Activated CD8-positive, alpha-beta memory T cell treated with anti-CD3 and anti-CD28 coated beads for 36 hours (primary cell): ENCODE data around the gene GBA2. TPM values are rescaled to one million over a fixed set of nuclear protein-coding genes. Genes with fewer than 3 reads are reported as not detected.

ENCODE experiments used
- CTCF ChIA-PET: fragments of 350-600 bp; sonication (Branson Sonifier 250); formaldehyde crosslinking; loops from one replicate; lab custom pipeline; 2021; ENCODE audit warnings: antibody characterized with exemption; lab: Charles Lee
- POLR2A ChIA-PET: fragments of 350-600 bp; sonication (Branson Sonifier 250); formaldehyde crosslinking; loops from one replicate; lab custom pipeline; 2021; ENCODE audit warnings: antibody characterized with exemption; lab: Charles Lee
- total RNA-seq, 2 experiments: library from RNA; stranded (reverse); gene quantifications; one replicate each; pipeline ENCODE4 v1.2.3, GENCODE V29; 2021

The GBA2 gene
- total RNA-seq, 2 experiments from 2014 or later = 38.7 to 40.1 TPM

- ChIA-PET CTCF (interaction anchor here (0.9 to 3.2 kb wide), 21 partner anchors 10 to 94 kb away, joined by 3 to 21 read pairs (median 7); partner anchors contain the start of genes CCDC107, CREB3, GBA2 and RGP1), POLR2A (interaction anchor here (0.7 to 1.0 kb wide), 4 partner anchors 17 to 123 kb away, joined by 3 to 10 read pairs (median 6); no protein-coding TSS in a partner anchor)
Measured at GRCh38 chr9:35695943-35696401, 53.1 kb downstream of the GBA2 start.

- ChIA-PET POLR2A (interaction anchor here (2.0 kb wide), 1 partner anchor 16 kb away, joined by 5 read pairs; no protein-coding TSS in a partner anchor), CTCF (interaction anchor here (1.4 to 1.9 kb wide), 2 partner anchors 33 to 45 kb away, joined by 4 to 9 read pairs; partner anchors contain the start of genes CCDC107 and RMRP)
Measured at GRCh38 chr9:35691757-35692301, 57.2 kb downstream of the GBA2 start.

DNA sequence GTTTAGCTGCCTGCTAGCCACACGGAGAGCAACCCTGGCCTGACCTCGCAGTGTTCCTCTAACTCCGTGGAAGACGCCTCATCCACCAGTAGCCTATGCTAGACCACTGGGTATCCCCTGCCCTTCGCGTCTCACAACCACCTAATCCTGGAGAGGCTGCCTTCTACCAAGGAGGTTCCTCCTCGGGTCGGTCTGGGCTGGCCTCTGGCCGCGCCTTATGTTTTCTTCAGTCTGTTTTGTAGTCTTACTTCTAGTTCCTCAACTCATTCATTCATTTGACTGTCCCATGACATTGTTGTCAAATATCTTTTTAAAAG lies 57.7 kb downstream of the GBA2 start:
- POLR2A ChIA-PET = interaction anchor here (0.5 to 2.0 kb wide), 2 partner anchors 16 to 19 kb away, joined by 5 to 6 read pairs; no protein-coding TSS in a partner anchor
- CTCF ChIA-PET = interaction anchor here (1.2 to 1.9 kb wide), 3 partner anchors 33 to 47 kb away, joined by 4 to 9 read pairs (median 5); partner anchors contain the start of genes CCDC107 and RMRP

DNA sequence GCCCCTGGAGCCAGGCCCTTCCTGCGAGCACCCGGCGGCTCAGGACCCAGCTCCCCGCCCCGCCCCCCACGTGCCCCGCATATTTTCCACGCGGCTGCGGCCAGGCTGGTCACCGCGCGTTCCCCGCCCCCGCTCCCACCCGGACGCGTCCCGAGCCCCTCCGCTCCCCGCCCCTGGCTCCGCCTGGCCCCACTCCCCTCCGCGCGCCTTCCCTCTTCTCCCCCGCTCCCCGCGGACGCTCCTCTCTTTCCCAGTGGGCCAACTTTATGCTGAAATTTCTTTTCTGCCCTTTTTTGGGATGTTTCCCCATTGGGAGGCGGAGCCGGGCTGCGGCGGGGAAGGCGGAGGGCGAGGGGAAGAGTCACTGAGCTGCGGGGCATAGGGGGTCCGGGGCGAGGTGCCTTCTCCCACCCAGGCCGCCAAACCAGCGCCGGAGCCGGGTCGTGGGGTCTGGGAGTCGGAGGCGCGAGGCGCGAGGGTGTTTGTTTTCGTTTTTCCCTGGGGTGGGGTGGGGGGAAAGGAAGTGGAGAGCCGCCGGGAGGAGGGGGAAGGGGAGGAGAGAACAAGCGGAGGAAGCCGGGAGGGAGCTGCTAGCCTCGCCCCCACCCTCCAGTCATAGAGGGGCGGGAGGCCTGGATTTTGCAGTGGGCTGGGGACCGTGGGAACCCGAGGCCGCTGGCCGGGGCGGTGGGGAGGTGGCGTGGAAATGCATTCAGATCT lies 58.3 kb downstream of the GBA2 start:
- POLR2A ChIA-PET = interaction anchor here (0.5 to 2.0 kb wide), 2 partner anchors 15 to 19 kb away, joined by 5 to 6 read pairs; no protein-coding TSS in a partner anchor
- CTCF ChIA-PET = interaction anchor here (1.2 to 1.9 kb wide), 3 partner anchors 32 to 46 kb away, joined by 3 to 9 read pairs (median 5); partner anchors contain the start of genes CCDC107 and RMRP

DNA sequence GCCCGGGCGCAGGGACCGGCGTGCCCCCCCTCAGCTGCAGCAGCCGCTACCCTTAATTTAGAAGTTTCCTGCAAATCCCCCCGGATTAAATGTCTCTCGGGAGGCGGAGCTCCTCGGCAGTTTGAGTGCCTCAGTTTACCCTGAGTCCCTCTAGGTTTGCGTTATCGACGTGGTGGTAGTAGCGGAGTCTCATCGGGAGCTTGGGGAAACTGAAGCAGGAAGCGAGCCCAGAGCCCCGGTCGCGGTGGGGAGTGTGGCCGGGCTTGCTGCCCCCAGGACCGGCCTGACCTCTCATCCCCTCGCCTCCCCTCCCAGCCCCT lies 58.8 kb downstream of the GBA2 start:
- POLR2A ChIA-PET = interaction anchor here (0.6 to 2.0 kb wide), 2 partner anchors 15 to 188 kb away, joined by 5 to 9 read pairs; no protein-coding TSS in a partner anchor

GRCh38 chr9:35689542-35690293 lies 59.3 kb downstream of the GBA2 start, which contains the start of gene TPM2:
Gene TPM2, minus strand, starts transcription at chr9:35689925. Its CDS starts 108 bp downstream, at chr9:35689817.
- POLR2A ChIA-PET = interaction anchor here (0.6 to 1.3 kb wide), 2 partner anchors 43 to 189 kb away, joined by 5 to 9 read pairs; partner anchors contain the start of genes CREB3 and TLN1
- CTCF ChIA-PET = interaction anchor here (1.0 to 1.2 kb wide), 4 partner anchors 18 to 79 kb away, joined by 3 read pairs; partner anchors contain the start of gene ARHGEF39

More for the DNA sequence above, 58.8 kb downstream of the GBA2 start:
- CTCF ChIA-PET = interaction anchor here (1.2 to 1.9 kb wide), 4 partner anchors 32 to 79 kb away, joined by 3 to 9 read pairs (median 4); partner anchors contain the start of genes CCDC107 and RMRP

GRCh38 chr9:35688558-35689541 lies 60.2 kb downstream of the GBA2 start:
- ChIA-PET CTCF (interaction anchor here (1.0 to 1.6 kb wide), 6 partner anchors 19 to 78 kb away, joined by 3 to 7 read pairs (median 4); partner anchors contain the start of genes ARHGEF39 and SIT1), POLR2A (interaction anchor here (0.6 to 1.3 kb wide), 4 partner anchors 38 to 72 kb away, joined by 3 to 5 read pairs (median 3); partner anchors contain the start of genes CREB3, SIT1 and TLN1)

DNA sequence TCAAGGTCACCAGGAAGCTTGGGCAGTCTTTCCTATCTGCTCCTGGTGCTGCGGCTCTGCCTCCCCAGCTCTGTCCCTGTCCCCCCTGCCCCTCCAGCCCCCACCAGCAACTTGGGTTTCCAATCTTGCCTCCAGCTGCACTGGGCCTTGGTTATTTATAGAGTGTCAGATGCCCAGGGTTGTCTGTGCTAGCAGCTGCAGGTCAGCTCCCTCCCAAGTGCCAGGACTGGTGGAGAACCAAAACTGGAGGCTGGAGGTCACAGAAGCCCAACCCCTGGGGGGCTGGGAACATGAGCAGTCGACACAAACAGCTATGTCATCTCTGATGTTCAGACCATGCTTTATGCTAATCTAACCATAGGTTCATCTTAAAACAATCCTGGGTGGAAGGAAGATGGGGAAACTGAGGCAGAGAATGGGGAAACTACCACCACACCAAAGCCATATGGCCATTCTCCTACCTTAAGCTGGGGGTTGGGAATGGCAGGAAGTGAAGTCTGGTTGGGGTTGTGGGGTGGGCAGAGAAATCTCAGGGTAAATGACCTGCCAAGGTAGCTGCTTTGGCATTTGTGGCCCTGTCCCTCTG lies 61.0 kb downstream of the GBA2 start:
- POLR2A ChIA-PET = interaction anchor here (0.6 to 1.3 kb wide), 3 partner anchors 37 to 44 kb away, joined by 3 to 5 read pairs (median 3); partner anchors contain the start of genes CREB3, SIT1 and TLN1
- CTCF ChIA-PET = interaction anchor here (1.2 to 1.6 kb wide), 4 partner anchors 24 to 41 kb away, joined by 3 to 7 read pairs (median 4); partner anchors contain the start of genes ARHGEF39 and SIT1

DNA sequence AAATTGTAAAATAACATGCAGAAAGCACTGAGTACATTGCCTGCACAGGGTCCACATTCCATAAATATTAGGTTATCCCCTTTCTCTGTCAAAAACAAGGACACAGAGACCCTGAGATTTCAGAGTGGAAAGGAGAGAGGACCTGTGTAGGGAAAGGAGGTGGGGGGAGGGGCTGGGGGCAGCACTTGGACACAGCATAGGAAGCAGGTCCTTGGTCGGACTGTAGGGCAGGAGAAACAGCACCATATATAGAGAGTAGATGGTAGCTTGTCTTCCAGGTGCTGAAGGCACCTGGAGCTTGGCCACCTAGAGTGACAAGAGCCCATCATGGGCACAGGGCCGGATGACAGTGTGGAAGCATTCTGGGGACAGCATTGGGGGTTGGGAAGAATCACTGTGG lies 61.7 kb downstream of the GBA2 start:
- POLR2A ChIA-PET = no interaction called here
- CTCF ChIA-PET = interaction anchor here (1.4 to 2.2 kb wide), 3 partner anchors 9 to 41 kb away, joined by 4 to 7 read pairs (median 7); no protein-coding TSS in a partner anchor

Other genes starting within 250 kb of the GBA2 start
- gene TESK1, start 144.0 kb downstream of the GBA2 start, total RNA-seq = 10 to 100 TPM; 47.9 to 51.6 TPM
- gene CD72, start 130.8 kb downstream of the GBA2 start, total RNA-seq = 10 to 100 TPM; 13.7 to 15.1 TPM
- gene SIT1, start 98.3 kb downstream of the GBA2 start, total RNA-seq = 10 to 100 TPM; 62.0 to 63.7 TPM
- 1,000 to 10,000 TPM; 9,117 to 9,295 TPM for gene RMRP, start 91.2 kb downstream of the GBA2 start, total RNA-seq
- gene CCDC107, start 90.9 kb downstream of the GBA2 start, total RNA-seq = 10 to 100 TPM; 17.1 to 18.3 TPM
- 10 to 100 TPM; 12.6 to 13.7 TPM for gene ARHGEF39, start 84.0 kb downstream of the GBA2 start, total RNA-seq
- gene CA9, start 75.3 kb downstream of the GBA2 start, total RNA-seq = 1 to 10 TPM; 5.5 to 6.2 TPM
- 1 to 10 TPM; 3.7 to 3.9 TPM for gene TPM2, start 59.3 kb downstream of the GBA2 start, total RNA-seq
- 100 to 1,000 TPM; 233 to 235 TPM for gene TLN1, start 17.0 kb downstream of the GBA2 start, total RNA-seq
- 10 to 100 TPM; 32.0 to 33.4 TPM for gene CREB3, start 16.6 kb downstream of the GBA2 start, total RNA-seq
- gene RGP1, start 59 bp upstream of the GBA2 start, total RNA-seq = 10 to 100 TPM; 17.1 to 17.3 TPM
- gene MSMP, start 5.0 kb upstream of the GBA2 start, total RNA-seq = under 1 TPM in 1 of 2 experiments, not detected in 1; 0.65 TPM
- 1 to 10 TPM; 9.7 TPM for gene NPR2, start 42.4 kb upstream of the GBA2 start, total RNA-seq
- gene SPAG8, start 63.0 kb upstream of the GBA2 start, total RNA-seq = 1 to 10 TPM; 1.0 to 1.2 TPM
- 10 to 100 TPM; 67.7 to 70.8 TPM for gene HINT2, start 65.8 kb upstream of the GBA2 start, total RNA-seq
- not detected for gene FAM221B, start 79.5 kb upstream of the GBA2 start, total RNA-seq
- gene TMEM8B, start 80.0 kb upstream of the GBA2 start, total RNA-seq = 1 to 10 TPM; 2.2 to 2.4 TPM
- gene OR13J1, start 121.2 kb upstream of the GBA2 start, total RNA-seq = not detected
- gene HRCT1, start 157.0 kb upstream of the GBA2 start, total RNA-seq = not detected
- not detected for gene SPAAR, start 160.3 kb upstream of the GBA2 start, total RNA-seq
- gene OR2S2, start 208.9 kb upstream of the GBA2 start, total RNA-seq = not detected